A673 (cell line): ENCODE results near the gene ARHGAP21.

Experiments used
- EZH2 ChIP-seq: fragments of 200-600 bp; sonication (generic); IDR thresholded peaks from 2 replicates; pipeline ENCODE4 v1.6.1; 2017; ENCODE audit warnings: borderline replicate concordance, low read depth, mild to moderate bottlenecking, mixed read lengths, antibody characterized with exemption, low read length; ENCODE audit not compliant: poor library complexity, severe bottlenecking
- TF ChIP-seq, protein P1 (sequence below): fragments of 300-800, 200-600 bp; sonication (generic); conservative IDR thresholded peaks from 2 replicates; pipeline ENCODE4 v1.5.1; 2017; ENCODE audit warnings: low read depth, mild to moderate bottlenecking, antibody characterized with exemption, low read length, moderate library complexity, mixed read lengths

DNA sequence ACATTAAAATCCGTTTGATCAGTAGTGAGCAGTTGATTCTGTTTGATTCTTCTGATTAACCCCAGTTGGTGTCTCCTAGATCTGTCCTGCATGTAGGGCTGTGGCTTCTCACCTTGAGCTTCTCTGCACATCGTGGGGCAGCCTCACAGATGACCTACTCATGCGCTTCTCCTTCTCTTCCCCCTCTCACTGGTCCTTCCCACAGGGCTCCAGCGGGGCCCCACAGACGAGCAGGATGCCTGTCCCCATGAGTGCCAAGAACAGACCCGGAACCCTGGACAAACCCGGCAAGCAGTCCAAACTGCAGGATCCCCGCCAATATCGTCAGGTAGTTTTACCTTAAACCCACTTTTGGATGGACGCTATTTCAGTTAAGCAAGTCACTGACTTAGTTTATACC is 178.9 kb downstream of the ARHGAP21 start:
- TF ChIP-seq, protein P1, sequence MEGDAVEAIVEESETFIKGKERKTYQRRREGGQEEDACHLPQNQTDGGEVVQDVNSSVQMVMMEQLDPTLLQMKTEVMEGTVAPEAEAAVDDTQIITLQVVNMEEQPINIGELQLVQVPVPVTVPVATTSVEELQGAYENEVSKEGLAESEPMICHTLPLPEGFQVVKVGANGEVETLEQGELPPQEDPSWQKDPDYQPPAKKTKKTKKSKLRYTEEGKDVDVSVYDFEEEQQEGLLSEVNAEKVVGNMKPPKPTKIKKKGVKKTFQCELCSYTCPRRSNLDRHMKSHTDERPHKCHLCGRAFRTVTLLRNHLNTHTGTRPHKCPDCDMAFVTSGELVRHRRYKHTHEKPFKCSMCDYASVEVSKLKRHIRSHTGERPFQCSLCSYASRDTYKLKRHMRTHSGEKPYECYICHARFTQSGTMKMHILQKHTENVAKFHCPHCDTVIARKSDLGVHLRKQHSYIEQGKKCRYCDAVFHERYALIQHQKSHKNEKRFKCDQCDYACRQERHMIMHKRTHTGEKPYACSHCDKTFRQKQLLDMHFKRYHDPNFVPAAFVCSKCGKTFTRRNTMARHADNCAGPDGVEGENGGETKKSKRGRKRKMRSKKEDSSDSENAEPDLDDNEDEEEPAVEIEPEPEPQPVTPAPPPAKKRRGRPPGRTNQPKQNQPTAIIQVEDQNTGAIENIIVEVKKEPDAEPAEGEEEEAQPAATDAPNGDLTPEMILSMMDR: no peak
- TF ChIP-seq EZH2: no peak
